HG03378 (cell line): Measurements from ENCODE around the gene POR.

Experiments
- ATAC-seq: cut with Tn5 transposase; IDR thresholded peaks from one replicate; pipeline ENCODE4 v1.9.1; 2021; ENCODE audit warnings: mild to moderate bottlenecking, moderate library complexity; ENCODE audit not compliant: unreplicated experiment

The POR gene

DNA sequence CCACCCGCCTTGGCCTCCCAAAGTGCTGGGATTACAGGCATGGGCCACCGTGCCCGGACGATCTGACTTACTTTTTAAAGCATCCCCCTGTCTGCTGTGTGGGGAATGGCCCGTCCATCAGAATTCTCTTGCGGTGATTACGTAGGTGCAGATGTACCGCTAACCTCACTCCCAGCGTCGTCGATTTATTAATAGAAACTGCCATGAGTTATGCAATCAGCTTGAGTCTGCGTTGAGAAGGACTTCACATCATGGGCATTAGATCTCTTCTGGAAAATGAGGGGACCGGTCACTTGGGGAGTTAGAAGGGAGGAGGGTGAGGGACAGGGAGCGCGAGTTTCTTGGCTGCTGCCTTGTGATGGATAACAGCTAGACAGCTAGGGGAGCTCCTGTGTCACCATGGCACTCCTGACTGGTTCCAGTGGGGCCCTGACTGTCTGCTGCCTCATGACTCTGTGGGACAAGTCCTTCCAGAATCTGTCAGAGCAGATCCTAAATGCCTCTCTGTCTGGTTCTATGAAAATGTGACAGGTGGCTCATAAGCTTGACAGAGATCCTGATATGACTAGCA, 35.2 kb downstream of the POR start:
- ATAC-seq: no peak

DNA sequence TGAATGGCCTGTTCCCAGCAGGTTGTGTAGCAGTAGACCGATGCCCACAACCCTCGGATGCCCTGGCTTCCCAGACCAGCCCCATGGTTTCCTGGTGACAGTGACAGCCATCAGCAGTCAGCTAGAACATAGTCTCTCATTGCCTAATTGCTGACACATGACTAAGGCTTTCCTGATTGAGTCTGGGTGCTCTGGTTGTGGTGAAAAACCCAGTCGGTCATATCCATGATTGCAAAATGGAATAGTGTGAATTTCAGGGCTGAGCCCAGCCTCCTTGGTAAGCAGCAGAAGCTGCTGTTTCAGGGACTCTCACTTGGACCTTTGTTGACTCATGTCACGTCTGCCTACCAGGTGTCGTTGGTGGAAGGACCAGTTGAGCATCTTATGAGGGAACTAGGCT, 36.6 kb downstream of the POR start:
- ATAC-seq: no peak

GRCh38 chr7:75953431-75953830, 38.5 kb downstream of the POR start:
- no peak for ATAC-seq

- no peak for ATAC-seq
Measured at GRCh38 chr7:75953931-75954330, 39.0 kb downstream of the POR start.

GRCh38 chr7:75955331-75955955, 40.5 kb downstream of the POR start:
- ATAC-seq: no peak

- no peak for ATAC-seq
Measured at GRCh38 chr7:75957021-75957736, 42.2 kb downstream of the POR start.

DNA sequence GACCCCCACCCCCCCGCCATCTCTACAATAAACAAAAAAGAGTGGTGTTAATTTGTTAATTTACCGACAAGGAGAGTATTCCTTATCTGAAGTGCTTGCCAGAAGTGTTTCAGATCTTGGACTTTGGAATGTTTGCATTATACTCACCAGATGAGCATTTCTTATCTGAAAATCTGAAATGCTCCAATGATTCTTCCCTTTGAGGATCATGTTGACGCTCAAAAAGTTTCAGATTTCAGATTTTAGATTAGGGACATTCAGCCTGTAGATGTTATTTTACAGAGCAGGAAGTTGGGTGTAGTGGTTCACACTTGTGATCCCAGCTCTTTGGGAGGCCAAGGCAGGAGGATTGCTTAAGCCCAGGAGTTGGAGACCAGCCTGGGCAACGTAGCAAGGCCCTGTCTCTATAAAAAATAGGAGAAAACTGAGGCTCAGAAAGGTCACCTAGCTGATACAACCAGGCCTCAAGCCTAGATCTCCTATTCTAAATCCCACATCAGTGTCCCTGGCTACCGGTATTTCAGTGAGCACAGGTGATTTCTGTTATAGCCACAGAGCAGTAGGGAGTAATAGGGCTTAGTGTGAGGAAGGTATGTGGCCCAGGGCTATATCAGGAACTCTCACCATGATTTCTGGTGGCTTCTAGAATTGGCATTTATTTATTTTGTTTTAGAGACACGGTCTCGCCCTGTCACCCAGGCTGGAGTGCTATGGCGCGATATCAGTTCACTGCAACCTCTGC, 44.0 kb downstream of the POR start:
- no peak for ATAC-seq

GRCh38 chr7:75960372-75960771, 45.4 kb downstream of the POR start:
- ATAC-seq: no peak

GRCh38 chr7:75961218-75961617, 46.3 kb downstream of the POR start:
- no peak for ATAC-seq

GRCh38 chr7:75962607-75963380, 47.8 kb downstream of the POR start:
- no peak for ATAC-seq

DNA sequence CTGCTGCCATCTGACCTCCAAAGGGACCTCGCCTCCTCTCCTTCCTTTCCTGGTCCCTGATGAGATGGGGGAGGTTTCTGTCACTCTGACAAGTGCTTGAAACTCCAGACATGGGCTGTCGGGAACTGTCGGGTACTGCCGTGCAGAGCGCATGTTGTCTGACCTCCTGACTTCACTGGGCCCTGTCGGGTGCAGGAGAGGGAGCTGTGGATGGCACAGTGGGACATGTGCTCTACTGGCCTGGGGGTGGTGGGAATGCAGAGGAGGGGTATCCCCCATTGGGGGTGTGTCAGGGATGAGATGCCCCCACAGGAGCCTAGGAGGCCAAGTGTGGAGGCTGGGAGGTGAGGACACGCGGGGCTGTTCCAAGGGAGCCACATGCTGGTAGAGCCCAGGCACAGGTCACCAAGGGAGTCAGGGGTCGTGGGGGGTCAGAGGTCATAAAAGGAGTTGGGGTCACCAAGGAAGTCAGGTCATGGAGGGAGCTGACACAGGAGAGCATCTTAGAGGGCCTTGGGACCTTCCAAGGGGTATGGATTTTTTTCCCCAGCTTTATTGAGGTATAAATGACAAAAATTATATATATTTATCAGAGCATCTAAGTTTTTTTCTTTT, 48.5 kb downstream of the POR start:
- no peak for ATAC-seq

DNA sequence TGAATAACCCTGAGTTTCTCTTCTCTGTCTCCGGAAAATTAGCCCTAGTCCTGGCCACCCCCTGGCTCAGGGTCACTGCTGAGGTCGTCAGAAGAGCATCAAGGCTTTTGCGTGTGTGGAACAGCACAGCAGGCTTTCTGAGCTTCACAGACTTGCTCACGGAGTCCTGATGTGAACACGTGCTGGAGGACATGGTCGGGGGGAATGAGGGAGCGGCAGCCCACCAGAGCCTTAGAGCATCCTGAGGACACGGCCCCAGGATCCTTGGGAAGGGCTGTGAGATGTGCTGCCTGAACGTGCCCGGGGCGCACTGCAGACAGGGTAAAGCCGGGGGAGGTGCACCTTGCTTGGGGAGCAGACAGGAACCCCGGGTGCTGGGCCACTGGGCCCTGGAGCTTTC, 50.7 kb downstream of the POR start:
- ATAC-seq: no peak

DNA sequence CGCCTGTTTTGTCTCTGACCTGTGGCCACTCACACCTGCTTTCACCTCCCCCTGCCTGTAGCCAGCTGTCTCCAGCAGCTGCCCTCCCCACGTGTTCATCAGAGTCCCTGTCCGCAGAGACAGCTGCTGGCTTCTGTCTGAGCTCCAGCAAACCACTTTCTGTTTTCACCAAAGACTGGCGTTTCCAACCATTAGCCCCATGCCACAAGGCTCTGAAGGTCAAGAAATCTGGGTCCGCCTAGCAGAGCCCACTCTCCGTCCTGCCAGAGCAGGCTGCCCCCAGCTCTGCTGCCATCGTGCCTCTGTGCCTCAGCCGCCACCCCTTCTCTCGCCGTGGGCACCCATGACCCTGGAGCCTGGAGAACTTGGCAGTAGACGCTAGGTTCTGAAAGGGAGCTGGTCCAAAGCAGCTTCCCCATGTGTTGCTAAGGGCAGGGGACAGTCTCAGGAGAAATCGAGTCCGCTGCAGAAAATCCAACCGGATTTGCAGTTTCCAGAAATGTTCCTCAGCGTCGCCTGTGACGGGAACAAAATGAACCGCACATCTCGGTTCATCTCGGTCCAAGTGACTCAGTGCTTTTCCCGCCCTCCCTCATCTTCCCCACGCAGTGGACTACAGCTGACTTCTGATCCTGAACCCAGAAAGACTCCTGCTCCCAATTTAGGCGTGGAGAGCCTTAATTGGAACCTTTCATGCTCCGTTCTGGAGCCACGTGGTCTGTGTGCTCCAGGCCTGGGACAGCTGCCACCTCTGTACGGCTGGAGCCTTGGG, 51.4 kb downstream of the POR start:
- ATAC-seq: no peak

DNA sequence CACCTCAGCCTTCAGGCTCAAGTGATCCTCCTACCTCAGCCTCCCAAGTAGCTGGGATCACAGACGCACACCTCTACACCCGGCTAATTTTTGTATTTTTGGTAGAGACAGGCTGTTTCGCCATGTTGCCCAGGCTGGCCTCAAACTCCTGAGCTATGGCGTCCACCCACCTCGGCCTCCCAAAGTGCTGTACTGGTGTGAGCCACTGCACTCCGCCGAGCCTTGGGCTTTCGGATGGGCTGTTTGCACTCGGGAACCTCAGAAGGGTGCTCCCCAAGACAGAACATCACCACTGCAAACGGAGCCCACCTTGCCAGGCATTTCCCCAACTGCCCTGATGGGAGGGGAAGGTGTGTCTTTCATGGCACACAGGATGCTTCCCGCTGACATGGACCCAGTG, 52.1 kb downstream of the POR start:
- no peak for ATAC-seq

GRCh38 chr7:75967487-75967997, 52.6 kb downstream of the POR start:
- no peak for ATAC-seq

- no peak for ATAC-seq
Measured at GRCh38 chr7:75968012-75968411, 53.1 kb downstream of the POR start.

DNA sequence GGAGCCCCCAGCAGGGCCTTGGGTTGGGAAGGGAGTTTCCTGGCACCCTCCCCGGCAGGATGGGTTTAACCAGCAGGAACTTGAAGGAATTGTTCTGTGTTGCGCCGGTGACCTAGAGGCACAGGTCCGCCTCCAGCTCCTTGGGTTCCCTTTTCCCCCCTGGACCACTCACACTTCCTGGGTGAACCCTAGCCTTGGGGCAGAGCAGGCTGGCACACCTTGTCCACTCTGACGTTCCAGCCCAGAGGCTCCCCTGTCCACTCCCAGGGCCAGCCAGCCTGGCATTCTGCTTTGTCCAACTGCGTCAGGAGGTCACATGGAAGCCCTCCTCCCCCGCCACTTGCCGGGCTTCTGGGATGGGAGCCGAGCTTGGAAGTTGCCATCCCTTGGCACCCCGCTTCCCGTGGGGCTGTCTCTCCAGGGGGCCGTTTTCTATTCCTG, 53.6 kb downstream of the POR start:
- no peak for ATAC-seq

DNA sequence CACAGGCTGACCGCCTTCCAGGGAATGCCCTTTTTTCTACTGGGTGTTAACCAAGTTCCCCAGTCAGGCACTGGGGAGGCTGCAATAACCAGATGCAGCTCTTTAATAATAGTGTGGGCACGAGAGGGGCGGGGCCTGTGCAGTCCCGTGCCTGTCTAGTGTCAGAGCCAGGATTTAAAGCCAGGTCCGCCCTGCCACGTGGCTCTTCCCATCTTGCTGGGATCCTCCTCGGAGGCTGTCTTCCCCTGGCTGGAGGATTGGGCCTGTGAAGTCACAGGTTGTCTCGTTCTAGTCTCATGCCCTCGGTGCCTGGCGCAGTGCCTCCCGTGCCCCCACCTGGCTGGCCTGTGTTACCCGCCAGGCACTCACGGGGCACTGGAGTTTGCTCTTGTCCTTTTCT, 54.2 kb downstream of the POR start:
- no peak for ATAC-seq

DNA sequence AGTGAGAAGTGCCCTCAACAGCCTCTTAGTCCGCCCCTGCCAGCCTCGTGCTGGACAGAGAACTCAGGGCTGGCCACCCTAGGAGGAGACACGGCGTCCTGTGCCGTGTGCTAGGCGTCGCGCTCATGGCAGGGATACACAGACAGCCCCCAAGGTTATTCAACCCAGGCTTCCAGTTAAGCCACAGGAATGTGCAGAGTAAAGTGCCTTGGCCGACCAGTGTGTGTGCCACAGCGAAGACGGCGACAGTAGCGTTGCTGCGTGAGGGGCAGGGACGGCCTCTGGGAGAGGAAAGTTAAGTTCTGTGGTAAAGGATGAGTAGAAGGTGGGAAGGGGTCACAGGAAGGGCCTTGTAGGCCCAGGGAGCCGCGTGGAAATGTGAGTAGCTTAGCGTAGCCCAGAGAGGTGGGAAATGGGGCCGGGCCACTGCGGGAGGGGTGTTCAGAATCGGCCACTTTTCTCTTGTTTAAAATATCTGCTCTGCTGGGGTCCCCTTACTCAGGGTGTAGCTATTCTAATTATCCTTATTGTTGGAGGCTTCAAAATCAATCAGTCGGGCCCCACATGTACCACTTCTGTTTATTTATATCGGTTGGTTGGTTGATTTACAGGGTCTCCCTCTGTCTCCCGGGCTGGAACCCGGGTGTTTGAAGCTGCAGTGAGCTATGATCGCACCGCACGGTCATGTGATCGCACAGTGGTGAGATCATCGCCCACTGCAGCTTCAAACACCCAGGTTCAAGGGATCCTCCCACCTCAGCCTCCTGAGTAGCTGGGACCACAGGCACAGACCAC, 54.9 kb downstream of the POR start:
- no peak for ATAC-seq
